Neuronal stem cell (in vitro differentiated cells): ENCODE measurements around the gene PKIB.

Source experiments
- DNase-seq: peaks from one replicate; pipeline ENCODE4 v3.0.0-alpha.2; 2013; ENCODE audit warnings: low spot score
- H2AFZ ChIP-seq: one replicate; pipeline ENCODE4 v1.6.1; 2013; ENCODE audit warnings: mild to moderate bottlenecking, low read length, inconsistent platforms
- H2AK5ac ChIP-seq: 2 replicates; pipeline ENCODE4 v1.6.1; 2013; ENCODE audit warnings: low read depth, mild to moderate bottlenecking, inconsistent platforms, low read length, moderate library complexity, mixed read lengths
- H2BK120ac ChIP-seq: 2 replicates; pipeline ENCODE4 v1.6.1; 2013; ENCODE audit warnings: low read depth, mild to moderate bottlenecking, inconsistent platforms, low read length, moderate library complexity, mixed read lengths
- H2BK12ac ChIP-seq: one replicate; pipeline ENCODE4 v1.6.1; 2013; ENCODE audit warnings: low read length, inconsistent platforms
- H2BK15ac ChIP-seq: 2 replicates; pipeline ENCODE4 v1.6.1; 2013; ENCODE audit warnings: mild to moderate bottlenecking, low read length, inconsistent platforms, mixed read lengths
- H2BK5ac ChIP-seq: one replicate; pipeline ENCODE4 v1.6.1; 2013; ENCODE audit warnings: inconsistent platforms, mild to moderate bottlenecking, low read length, moderate library complexity
- H3K14ac ChIP-seq: one replicate; pipeline ENCODE4 v1.6.1; 2013; ENCODE audit warnings: low read length, inconsistent platforms
- H3K18ac ChIP-seq: 2 replicates; pipeline ENCODE4 v1.6.1; 2013; ENCODE audit warnings: low read length, inconsistent platforms
- H3K23ac ChIP-seq: 2 replicates; pipeline ENCODE4 v1.6.1; 2013; ENCODE audit warnings: low read depth, mild to moderate bottlenecking, mixed read lengths, low read length, inconsistent platforms; ENCODE audit not compliant: poor library complexity
- H3K27ac ChIP-seq: replicated peaks from 3 replicates; pipeline ENCODE4 v1.5.1; 2013; ENCODE audit warnings: low read length, inconsistent platforms
- H3K27me3 ChIP-seq, 3 experiments: 2 replicates each; pipeline ENCODE4 v1.6.1; 2013; ENCODE audit warnings: low read length in 3 of 3, mild to moderate bottlenecking in 2 of 3, inconsistent platforms in 1 of 3, low read depth in 1 of 3, mixed read lengths in 1 of 3, moderate library complexity in 1 of 3; ENCODE audit not compliant: control insufficient read depth in 3 of 3, insufficient read depth in 3 of 3
- H3K36me3 ChIP-seq, 2 donors: replicated peaks in 1 of 2; 2 replicates each; pipeline ENCODE4 v1.6.1; 2013; ENCODE audit warnings: low read length in 2 of 2; ENCODE audit not compliant: control insufficient read depth in 2 of 2, insufficient read depth in 2 of 2
- H3K4ac ChIP-seq: 2 replicates; pipeline ENCODE4 v1.6.1; 2013; ENCODE audit warnings: inconsistent platforms, mild to moderate bottlenecking, low read length, moderate library complexity
- H3K4me1 ChIP-seq, 2 donors: 1 replicate in 1 of 2; 2 replicates in 1 of 2; pipeline ENCODE4 v1.6.1; 2013; ENCODE audit warnings: low read length in 2 of 2, low read depth in 1 of 2; ENCODE audit not compliant: control insufficient read depth in 2 of 2, insufficient read depth in 1 of 2
- H3K4me2 ChIP-seq: one replicate; pipeline ENCODE4 v1.6.1; 2013; ENCODE audit warnings: mild to moderate bottlenecking, low read length, inconsistent platforms; ENCODE audit not compliant: insufficient read depth, poor library complexity, severe bottlenecking
- H3K4me3 ChIP-seq, 2 donors: 2 replicates each; pipeline ENCODE4 v1.5.1; 2013; ENCODE audit warnings: low read length in 2 of 2, mild to moderate bottlenecking in 2 of 2, inconsistent platforms in 1 of 2, moderate library complexity in 1 of 2
- H3K79me1 ChIP-seq: one replicate; pipeline ENCODE4 v1.6.1; 2013; ENCODE audit warnings: low read depth, mild to moderate bottlenecking, inconsistent platforms, low read length, moderate library complexity
- H3K9ac ChIP-seq: one replicate; pipeline ENCODE4 v1.6.1; 2013; ENCODE audit warnings: mild to moderate bottlenecking, low read depth, low read length, inconsistent platforms; ENCODE audit not compliant: poor library complexity
- H3K9me3 ChIP-seq, 2 donors: replicated peaks in 1 of 2; 2 replicates each; pipeline versions ENCODE3 to v1.6.1; 2013; ENCODE audit warnings: low read length in 2 of 2, mild to moderate bottlenecking in 2 of 2, inconsistent platforms in 1 of 2, low read depth in 1 of 2, mixed read lengths in 1 of 2, moderate library complexity in 1 of 2; ENCODE audit not compliant: control insufficient read depth in 2 of 2, insufficient read depth in 1 of 2
- H4K8ac ChIP-seq: one replicate; pipeline ENCODE4 v1.6.1; 2013; ENCODE audit warnings: low read depth, mild to moderate bottlenecking, inconsistent platforms, low read length, moderate library complexity
- H4K91ac ChIP-seq: one replicate; pipeline ENCODE4 v1.6.1; 2013; ENCODE audit warnings: low read length, low read depth, mild to moderate bottlenecking, inconsistent platforms; ENCODE audit not compliant: poor library complexity
- WGBS, 2 donors: extraction: QIAGEN DNeasy Blood & Tissue Kit; methylation state at CpG; one replicate each; pipeline ENCODE4 v1.1.7; 2013; ENCODE audit warnings: missing lambda C conversion rate in 2 of 2, mixed read lengths in 1 of 2; ENCODE audit not compliant: insufficient read length in 2 of 2, insufficient replicate concordance in 1 of 2; ENCODE audit errors: extremely low coverage in 2 of 2; 5-methylcytosine and 5-hydroxymethylcytosine counted together

The PKIB gene

GRCh38 chr6:122683989-122684651, 73.9 kb downstream of the PKIB start:
- H3K27me3 ChIP-seq = no peaks in the 10 kb centered on the region
- H3K36me3 ChIP-seq = no peaks in the 10 kb centered on the region
- H2BK12ac ChIP-seq = no peak overlapping the region
- no peak overlapping the region for H2AK5ac ChIP-seq
- WGBS, 2 donors = no CpG with 5 or more reads among the region's 1 CpG
- no peaks in the 10 kb centered on the region for H3K4me1 ChIP-seq
- H4K8ac ChIP-seq = no peak overlapping the region
- H3K4me2 ChIP-seq = no peak overlapping the region
- DNase-seq = no peak
- H3K18ac ChIP-seq = no peak overlapping the region
- no peak overlapping the region for H2AFZ ChIP-seq
- no peaks in the 10 kb centered on the region for H3K79me1 ChIP-seq
- no peak overlapping the region for H3K27ac ChIP-seq
- no peak overlapping the region for H2BK15ac ChIP-seq
- H2BK5ac ChIP-seq = no peak overlapping the region
- H3K9ac ChIP-seq = no peak overlapping the region
- H3K14ac ChIP-seq = no peak overlapping the region
- no peak overlapping the region for H3K4ac ChIP-seq
- no peak overlapping the region for H2BK120ac ChIP-seq
- H3K9me3 ChIP-seq = no peaks in the 10 kb centered on the region
- H3K4me3 ChIP-seq = no peak overlapping the region
- H3K23ac ChIP-seq = no peak overlapping the region
- no peak overlapping the region for H4K91ac ChIP-seq

- no peak overlapping the region for H4K8ac ChIP-seq
- H3K79me1 ChIP-seq = no peaks in the 10 kb centered on the region
- H3K4me1 ChIP-seq = no peaks in the 10 kb centered on the region
- H3K27ac ChIP-seq = no peak overlapping the region
- H2BK120ac ChIP-seq = no peak overlapping the region
- H3K9me3 ChIP-seq = no peaks in the 10 kb centered on the region
- no peaks in the 10 kb centered on the region for H3K36me3 ChIP-seq
- H3K27me3 ChIP-seq = no peaks in the 10 kb centered on the region
- no peak overlapping the region for H2BK15ac ChIP-seq
- no peak overlapping the region for H3K23ac ChIP-seq
- no peak overlapping the region for H2AFZ ChIP-seq
- H3K4me2 ChIP-seq = no peak overlapping the region
- no peak for DNase-seq
- H2BK12ac ChIP-seq = no peak overlapping the region
- H3K18ac ChIP-seq = no peak overlapping the region
- no peak overlapping the region for H3K14ac ChIP-seq
- no peak overlapping the region for H2BK5ac ChIP-seq
- H3K4ac ChIP-seq = no peak overlapping the region
- H4K91ac ChIP-seq = no peak overlapping the region
- no peak overlapping the region for H3K4me3 ChIP-seq
- no peak overlapping the region for H2AK5ac ChIP-seq
- H3K9ac ChIP-seq = no peak overlapping the region
- WGBS, 2 donors = no CpG with 5 or more reads among the region's 3 CpGs
These were observed 82.0 kb downstream of the PKIB start for GRCh38 chr6:122692175-122692598.

GRCh38 chr6:122692807-122693580, 82.8 kb downstream of the PKIB start:
- H4K8ac ChIP-seq = no peak overlapping the region
- H3K27ac ChIP-seq = no peak overlapping the region
- H2AFZ ChIP-seq = no peak overlapping the region
- H2BK5ac ChIP-seq = no peak overlapping the region
- H3K14ac ChIP-seq = no peak overlapping the region
- WGBS, 2 donors = no CpG with 5 or more reads among the region's 4 CpGs
- no peaks in the 10 kb centered on the region for H3K27me3 ChIP-seq
- H3K18ac ChIP-seq = no peak overlapping the region
- H4K91ac ChIP-seq = no peak overlapping the region
- no peak overlapping the region for H2AK5ac ChIP-seq
- no peaks in the 10 kb centered on the region for H3K79me1 ChIP-seq
- H3K4me3 ChIP-seq = no peak overlapping the region
- H3K36me3 ChIP-seq = no peaks in the 10 kb centered on the region
- no peak overlapping the region for H2BK15ac ChIP-seq
- no peaks in the 10 kb centered on the region for H3K4me1 ChIP-seq
- no peak overlapping the region for H3K4ac ChIP-seq
- no peak overlapping the region for H2BK12ac ChIP-seq
- H3K4me2 ChIP-seq = no peak overlapping the region
- H3K9ac ChIP-seq = no peak overlapping the region
- H3K9me3 ChIP-seq = no peaks in the 10 kb centered on the region
- no peak for DNase-seq
- no peak overlapping the region for H2BK120ac ChIP-seq
- no peak overlapping the region for H3K23ac ChIP-seq

DNA sequence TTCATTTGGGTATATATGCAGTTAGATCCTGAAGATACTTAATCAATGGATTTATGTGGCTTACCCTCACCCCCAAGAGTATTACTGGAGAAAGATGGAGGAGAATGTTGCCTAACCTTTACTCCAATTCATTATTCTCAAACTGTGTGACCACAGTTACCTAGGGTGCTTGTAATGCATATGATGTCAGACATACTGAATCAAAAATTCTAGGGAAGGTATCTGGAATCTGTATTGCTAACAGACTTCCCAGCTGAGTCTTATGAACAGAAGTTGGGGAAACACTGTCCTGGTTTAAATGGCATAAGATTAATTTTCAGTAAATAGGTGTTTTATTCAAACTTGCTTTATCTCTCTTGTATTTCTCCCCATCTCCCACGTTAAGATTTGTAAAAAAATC, 83.9 kb downstream of the PKIB start:
- Histone ChIP-seq H3K9me3 (no peaks in the 10 kb centered on the region), H3K9ac (no peak overlapping the region), H2BK120ac (no peak overlapping the region), H3K4me1 (no peaks in the 10 kb centered on the region), H3K4ac (no peak overlapping the region), H2BK15ac (no peak overlapping the region), H2BK5ac (no peak overlapping the region), H2AFZ (no peak overlapping the region), H4K8ac (no peak overlapping the region), H2AK5ac (no peak overlapping the region), H4K91ac (no peak overlapping the region), H3K18ac (no peak overlapping the region), H3K23ac (no peak overlapping the region), H3K27ac (no peak overlapping the region), H3K27me3 (no peaks in the 10 kb centered on the region), H3K4me2 (no peak overlapping the region), H3K36me3 (no peaks in the 10 kb centered on the region), H3K14ac (no peak overlapping the region), H3K79me1 (no peaks in the 10 kb centered on the region), H3K4me3 (no peak overlapping the region), H2BK12ac (no peak overlapping the region)
- no CpG with 5 or more reads among the region's 1 CpG for WGBS, 2 donors
- DNase-seq = no peak
